HEK293 (cell line): ENCODE data around the gene COX6A2.
"Not testable (repeated sequence)": the region's sequence is repeated elsewhere in the genome, so short reads cannot be mapped to it uniquely, and the experiment has no call there.

ENCODE experiments used
- MEIS1 ChIP-seq: sonication (generic); formaldehyde crosslinking; IDR thresholded peaks from 2 replicates; pipeline ENCODE4 v1.8.1; 2022; ENCODE audit warnings: missing genetic modification reagents, mild to moderate bottlenecking, borderline replicate concordance
- ZNF202 ChIP-seq: fragments of 450-650 bp; formaldehyde crosslinking; IDR thresholded peaks from 2 replicates; pipeline ENCODE4 v1.5.1; 2016; ENCODE audit warnings: missing biosample characterization, missing genetic modification characterization, borderline replicate concordance
- ZNF23 ChIP-seq: fragments of 450-650 bp; formaldehyde crosslinking; IDR thresholded peaks from 2 replicates; pipeline ENCODE4 v1.5.1; 2016; ENCODE audit warnings: missing biosample characterization, missing genetic modification characterization, borderline replicate concordance
- ZNF341 ChIP-seq: fragments of 450-650 bp; formaldehyde crosslinking; IDR thresholded peaks from 2 replicates; pipeline ENCODE4; 2016; ENCODE audit warnings: low read depth, missing biosample characterization, missing genetic modification characterization
- TF ChIP-seq, protein P1 (sequence below): fragments of 450-650 bp; formaldehyde crosslinking; IDR thresholded peaks from 2 replicates; pipeline ENCODE4 v1.5.1; 2016; ENCODE audit warnings: missing biosample characterization, missing genetic modification characterization

DNA sequence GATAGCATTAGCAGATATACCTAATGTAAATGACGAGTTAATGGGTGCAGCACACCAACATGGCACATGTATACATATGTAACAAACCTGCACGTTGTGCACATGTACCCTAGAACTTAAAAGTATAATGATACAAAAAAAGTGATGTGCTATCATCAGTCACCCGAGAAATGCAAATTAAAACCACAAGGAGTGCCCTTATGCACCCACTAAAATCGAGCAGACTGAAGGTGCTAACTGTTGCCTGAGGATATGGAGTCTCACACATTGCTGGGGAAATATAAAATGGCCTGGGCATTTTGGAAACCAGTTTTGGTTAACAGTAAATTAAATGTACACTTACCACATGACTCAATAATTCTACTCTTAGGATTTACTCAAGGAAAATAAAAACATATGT is 10.9 kb upstream of the COX6A2 start:
- not testable (repeated sequence) for TF ChIP-seq ZNF341 (tag by site-specific recombination); MEIS1 (CRISPR knock-in tag); ZNF202 (tag by site-specific recombination); ZNF23 (tag by site-specific recombination)
- TF ChIP-seq, protein P1, sequence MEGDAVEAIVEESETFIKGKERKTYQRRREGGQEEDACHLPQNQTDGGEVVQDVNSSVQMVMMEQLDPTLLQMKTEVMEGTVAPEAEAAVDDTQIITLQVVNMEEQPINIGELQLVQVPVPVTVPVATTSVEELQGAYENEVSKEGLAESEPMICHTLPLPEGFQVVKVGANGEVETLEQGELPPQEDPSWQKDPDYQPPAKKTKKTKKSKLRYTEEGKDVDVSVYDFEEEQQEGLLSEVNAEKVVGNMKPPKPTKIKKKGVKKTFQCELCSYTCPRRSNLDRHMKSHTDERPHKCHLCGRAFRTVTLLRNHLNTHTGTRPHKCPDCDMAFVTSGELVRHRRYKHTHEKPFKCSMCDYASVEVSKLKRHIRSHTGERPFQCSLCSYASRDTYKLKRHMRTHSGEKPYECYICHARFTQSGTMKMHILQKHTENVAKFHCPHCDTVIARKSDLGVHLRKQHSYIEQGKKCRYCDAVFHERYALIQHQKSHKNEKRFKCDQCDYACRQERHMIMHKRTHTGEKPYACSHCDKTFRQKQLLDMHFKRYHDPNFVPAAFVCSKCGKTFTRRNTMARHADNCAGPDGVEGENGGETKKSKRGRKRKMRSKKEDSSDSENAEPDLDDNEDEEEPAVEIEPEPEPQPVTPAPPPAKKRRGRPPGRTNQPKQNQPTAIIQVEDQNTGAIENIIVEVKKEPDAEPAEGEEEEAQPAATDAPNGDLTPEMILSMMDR = not testable (repeated sequence)
